ENCODE measurements around the gene MEGF8.

The MEGF8 gene

DNA sequence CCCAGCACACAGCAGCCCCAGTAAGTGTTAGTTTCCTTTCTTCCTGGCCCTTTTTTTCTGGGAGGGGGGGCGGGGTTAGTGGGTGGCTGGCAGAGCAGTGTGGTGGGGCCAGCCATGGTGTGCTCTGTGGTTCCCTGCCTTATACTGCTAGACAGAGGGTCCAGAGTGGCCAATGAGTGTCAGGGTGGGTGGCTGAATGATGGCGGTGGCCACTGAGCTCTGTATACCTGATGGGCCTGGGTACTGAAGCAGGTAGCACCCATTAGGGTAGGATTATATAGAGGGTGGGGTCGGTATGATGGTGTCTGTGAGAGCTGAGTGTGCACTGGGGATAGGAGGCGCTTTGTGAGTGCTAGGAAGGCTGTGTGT lies 42.6 kb upstream of the MEGF8 start:
- ChIA-PET CTCF (interaction anchor here (2.5 to 8.0 kb wide), 2 partner anchors 13 to 38 kb away, joined by 11 to 87 read pairs; partner anchors contain the start of gene GSK3A), POLR2A (interaction anchor here (0.5 kb wide), 1 partner anchor 35 kb away, joined by 8 read pairs; no protein-coding TSS in a partner anchor)
- TF ChIP-seq, protein P1, sequence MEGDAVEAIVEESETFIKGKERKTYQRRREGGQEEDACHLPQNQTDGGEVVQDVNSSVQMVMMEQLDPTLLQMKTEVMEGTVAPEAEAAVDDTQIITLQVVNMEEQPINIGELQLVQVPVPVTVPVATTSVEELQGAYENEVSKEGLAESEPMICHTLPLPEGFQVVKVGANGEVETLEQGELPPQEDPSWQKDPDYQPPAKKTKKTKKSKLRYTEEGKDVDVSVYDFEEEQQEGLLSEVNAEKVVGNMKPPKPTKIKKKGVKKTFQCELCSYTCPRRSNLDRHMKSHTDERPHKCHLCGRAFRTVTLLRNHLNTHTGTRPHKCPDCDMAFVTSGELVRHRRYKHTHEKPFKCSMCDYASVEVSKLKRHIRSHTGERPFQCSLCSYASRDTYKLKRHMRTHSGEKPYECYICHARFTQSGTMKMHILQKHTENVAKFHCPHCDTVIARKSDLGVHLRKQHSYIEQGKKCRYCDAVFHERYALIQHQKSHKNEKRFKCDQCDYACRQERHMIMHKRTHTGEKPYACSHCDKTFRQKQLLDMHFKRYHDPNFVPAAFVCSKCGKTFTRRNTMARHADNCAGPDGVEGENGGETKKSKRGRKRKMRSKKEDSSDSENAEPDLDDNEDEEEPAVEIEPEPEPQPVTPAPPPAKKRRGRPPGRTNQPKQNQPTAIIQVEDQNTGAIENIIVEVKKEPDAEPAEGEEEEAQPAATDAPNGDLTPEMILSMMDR (IDR thresholded peaks at IDR 0.05; ENCODE audit: control extremely low read depth, extremely low read depth, low read depth, missing control alignments): no peak
- no peak for DNase-seq (ENCODE audit: extremely low spot score)

DNA sequence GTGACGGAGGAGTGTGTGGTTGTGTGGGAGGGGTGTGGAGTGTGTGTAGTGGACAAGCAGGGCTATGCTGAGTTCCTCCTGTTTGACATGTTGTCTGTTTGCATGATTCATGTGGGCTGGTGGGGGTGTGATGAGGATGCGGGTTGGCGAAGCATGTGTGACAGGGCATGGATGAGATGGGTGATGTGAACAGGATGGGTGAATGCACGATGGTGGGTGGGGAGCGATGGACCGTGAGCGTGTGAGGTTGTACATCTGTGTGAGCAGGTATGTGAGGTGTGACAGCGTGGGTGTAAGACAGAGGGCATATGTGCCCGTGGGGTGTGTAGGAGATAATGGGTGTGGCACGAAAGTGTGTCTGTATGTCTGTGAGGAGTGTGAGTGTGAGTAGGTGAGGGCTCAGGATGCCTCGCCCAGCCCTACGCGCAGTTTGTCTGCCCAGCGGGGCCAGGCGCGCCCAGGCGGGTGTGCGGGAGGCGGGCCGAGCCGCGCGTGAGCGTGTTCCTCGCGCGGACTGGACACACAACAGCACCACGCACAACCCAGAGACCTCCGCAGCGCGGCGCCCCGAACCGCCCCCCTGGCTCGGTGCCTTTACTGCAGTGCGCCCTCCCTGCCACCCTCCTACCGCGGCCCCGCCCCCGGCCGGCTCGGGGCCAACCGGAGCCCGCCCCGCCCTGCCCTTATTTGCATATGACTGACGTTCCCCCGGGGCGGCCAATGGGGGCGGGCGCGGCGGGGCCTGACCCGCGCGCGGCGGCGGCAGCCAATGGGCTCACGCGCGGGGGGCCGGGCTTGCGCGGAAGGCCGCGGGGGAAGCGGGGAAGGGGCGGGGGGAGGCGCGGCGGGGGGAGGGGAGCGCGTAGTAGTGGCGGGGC lies 42.0 kb upstream of the MEGF8 start:
- DNase-seq (ENCODE audit: extremely low spot score): peak; percentile 95
- POLR2A ChIA-PET: interaction anchor here (0.5 to 0.6 kb wide), 2 partner anchors 35 to 181 kb away, joined by 3 to 8 read pairs; no protein-coding TSS in a partner anchor
- CTCF ChIA-PET: interaction anchor here (2.5 to 8.0 kb wide), 2 partner anchors 12 to 38 kb away, joined by 11 to 87 read pairs; partner anchors contain the start of gene GSK3A
- TF ChIP-seq, protein P1 (IDR thresholded peaks at IDR 0.05; ENCODE audit: control extremely low read depth, extremely low read depth, low read depth, missing control alignments): no peak

DNA sequence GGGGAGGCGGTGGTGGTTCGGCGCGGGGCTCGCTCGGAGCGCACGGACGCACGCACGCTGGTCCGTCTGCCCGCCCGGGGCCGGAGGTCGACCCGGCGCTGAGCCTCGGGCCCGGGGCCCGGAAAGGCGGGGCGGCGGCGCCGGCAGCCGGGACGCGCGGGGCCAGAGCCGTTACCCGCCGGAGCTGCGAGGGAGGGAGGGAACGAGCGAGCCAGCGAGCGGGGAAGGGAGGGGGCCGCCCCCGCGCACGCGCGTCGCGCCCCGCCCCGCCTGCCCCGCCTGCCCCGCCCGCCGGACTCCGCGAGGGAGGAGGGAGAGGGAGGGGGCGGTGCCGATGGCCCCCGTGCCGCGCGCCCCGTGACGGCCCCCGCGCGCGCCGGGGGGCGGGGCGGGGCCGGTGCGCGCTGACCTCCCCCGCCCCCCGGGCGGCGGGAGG lies 41.4 kb upstream of the MEGF8 start:
- TF ChIP-seq, protein P1 (IDR thresholded peaks at IDR 0.05; ENCODE audit: control extremely low read depth, extremely low read depth, low read depth, missing control alignments): no peak
- ChIA-PET POLR2A (interaction anchor here (0.6 kb wide), 1 partner anchor 180 kb away, joined by 3 read pairs; no protein-coding TSS in a partner anchor), CTCF (interaction anchor here (0.7 to 1.2 kb wide), 2 partner anchors 12 to 44 kb away, joined by 3 to 5 read pairs; no protein-coding TSS in a partner anchor)
- peak; percentile 93 for DNase-seq (ENCODE audit: extremely low spot score)

DNA sequence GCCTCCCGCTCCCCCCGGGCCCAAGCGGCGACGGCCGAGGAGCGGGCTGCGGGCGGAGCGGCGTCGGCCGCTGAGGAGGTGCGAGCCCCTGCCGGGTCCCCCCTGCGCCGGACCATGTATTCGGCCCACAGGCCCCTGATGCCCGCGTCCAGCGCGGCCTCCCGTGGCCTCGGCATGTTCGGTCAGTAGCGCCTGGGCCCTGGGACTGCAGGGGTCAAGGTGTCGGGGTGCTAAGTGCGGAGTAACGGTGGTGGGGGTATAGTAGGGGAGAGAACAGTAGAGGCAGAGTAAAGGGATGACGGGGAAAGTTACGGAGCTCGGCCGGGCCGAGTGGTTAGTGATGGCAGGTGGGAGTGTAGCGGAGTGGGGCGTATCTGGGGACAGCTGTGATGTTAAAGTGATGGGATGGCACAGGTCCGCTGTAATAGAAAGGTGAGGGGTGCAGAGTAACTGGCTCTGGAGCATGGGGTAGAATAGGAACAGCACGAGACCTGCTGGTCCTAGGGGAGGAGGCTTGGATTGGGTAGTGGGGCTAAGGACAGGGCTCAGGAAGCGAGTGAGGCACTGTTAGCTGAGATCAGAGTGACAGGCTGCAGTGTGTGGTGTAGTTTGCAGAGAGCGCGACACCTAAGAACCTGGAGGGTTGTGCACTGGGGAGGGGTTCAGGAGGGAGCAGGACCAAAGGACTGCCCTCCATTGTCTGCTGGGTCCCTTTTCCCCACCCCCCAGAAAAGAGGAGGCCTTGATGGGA lies 40.7 kb upstream of the MEGF8 start:
- no peak for DNase-seq (ENCODE audit: extremely low spot score)
- TF ChIP-seq, protein P1 (IDR thresholded peaks at IDR 0.05; ENCODE audit: control extremely low read depth, extremely low read depth, low read depth, missing control alignments): no peak
- POLR2A ChIA-PET: no interaction called here
- CTCF ChIA-PET: interaction anchor here (0.7 to 4.7 kb wide), 5 partner anchors 12 to 176 kb away, joined by 3 to 20 read pairs (median 5); partner anchors contain the start of gene GSK3A

DNA sequence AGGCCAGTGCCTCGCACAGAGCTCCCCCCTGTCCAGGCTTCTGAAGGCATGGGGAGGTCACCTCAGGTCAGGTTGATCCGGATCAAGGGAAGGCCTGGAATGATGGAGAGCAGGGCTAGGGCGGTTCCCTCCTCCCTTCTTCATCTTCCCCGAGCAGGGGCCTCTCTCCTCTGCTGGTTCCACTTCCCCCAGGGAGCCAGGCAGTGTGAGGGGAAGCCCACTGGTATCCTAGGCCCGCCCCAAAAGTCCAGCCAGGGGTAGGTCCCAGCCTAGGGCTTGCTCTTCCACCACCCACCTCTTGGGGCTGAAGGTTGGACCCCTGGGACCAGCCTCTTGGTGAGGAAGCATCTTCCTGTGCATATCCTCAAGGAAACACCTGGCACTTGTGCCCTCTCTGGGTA lies 39.9 kb upstream of the MEGF8 start:
- DNase-seq (ENCODE audit: extremely low spot score): no peak
- ChIA-PET POLR2A (no interaction called here), CTCF (interaction anchor here (0.8 to 4.7 kb wide), 4 partner anchors 12 to 177 kb away, joined by 3 to 20 read pairs (median 6); partner anchors contain the start of gene GSK3A)
- TF ChIP-seq, protein P1 (IDR thresholded peaks at IDR 0.05; ENCODE audit: control extremely low read depth, extremely low read depth, low read depth, missing control alignments): no peak

DNA sequence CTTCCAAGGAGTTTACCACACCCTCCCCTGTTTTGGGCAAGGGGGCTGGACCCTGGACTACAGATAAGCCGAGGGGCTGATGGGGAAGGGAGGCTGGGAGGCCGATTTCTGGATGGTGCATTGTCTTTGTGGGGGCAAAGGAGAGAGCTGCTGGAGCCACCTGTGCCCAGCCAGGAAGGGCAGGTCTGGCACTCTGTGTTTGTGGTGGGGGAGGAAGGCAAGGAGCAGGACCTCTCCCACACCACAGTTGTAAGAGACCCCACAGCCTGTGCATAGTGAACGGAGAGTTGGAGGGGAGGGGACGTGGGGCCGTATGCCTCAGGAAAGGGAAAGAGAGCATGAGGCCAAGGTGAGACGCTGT lies 39.5 kb upstream of the MEGF8 start:
- POLR2A ChIA-PET: no interaction called here
- TF ChIP-seq, protein P1 (IDR thresholded peaks at IDR 0.05; ENCODE audit: control extremely low read depth, extremely low read depth, low read depth, missing control alignments): no peak
- CTCF ChIA-PET: interaction anchor here (1.3 to 4.7 kb wide), 2 partner anchors 11 to 178 kb away, joined by 7 to 20 read pairs; no protein-coding TSS in a partner anchor
- DNase-seq (ENCODE audit: extremely low spot score): no peak
